OCI-LY7 (cell line): Measurements from ENCODE around the gene ALK. TPM values are rescaled to one million over a fixed set of nuclear protein-coding genes. Genes with fewer than 3 reads are reported as not detected.

ENCODE experiments used
- BruUV-seq: library from RNA; stranded (reverse); fragments of 400-500 nt; replicated peaks from 2 replicates; lab custom pipeline; 2021; lab: Mats Ljungman, UMichigan
- CTCF ChIA-PET: fragments of 300-600 bp; sonication (Branson Sonifier 250); formaldehyde crosslinking; loops from one replicate; lab custom pipeline; 2022; ENCODE audit warnings: antibody characterized with exemption; ENCODE audit not compliant: unreplicated experiment; lab: Charles Lee
- POLR2A ChIA-PET: fragments of 300-600 bp; sonication (Branson Sonifier 250); formaldehyde crosslinking; loops from one replicate; lab custom pipeline; 2022; ENCODE audit warnings: antibody characterized with exemption; lab: Charles Lee
- DNase-seq: peaks from one replicate; pipeline ENCODE4 v3.0.0-alpha.2; 2015; ENCODE audit warnings: low spot score
- H2AFZ ChIP-seq: fragments of 200-600 bp; sonication (generic), shearing (Covaris generic); 2 replicates; pipeline ENCODE4 v1.6.1; 2014; ENCODE audit warnings: mild to moderate bottlenecking, antibody characterized with exemption, low read length, moderate library complexity
- H3K27ac ChIP-seq: fragments of 200-600 bp; sonication (generic); 2 replicates; pipeline ENCODE4 v1.5.1; 2014; ENCODE audit warnings: mixed run types, low read depth, mild to moderate bottlenecking, moderate library complexity, low read length, inconsistent platforms; ENCODE audit not compliant: poor library complexity, severe bottlenecking
- H3K36me3 ChIP-seq: fragments of 200-600 bp; sonication (generic); 2 replicates; pipeline ENCODE4 v1.6.1; 2014; ENCODE audit warnings: mild to moderate bottlenecking, antibody characterized with exemption, low read length, moderate library complexity, mixed read lengths; ENCODE audit not compliant: insufficient read depth
- H3K4me1 ChIP-seq: fragments of 200-600 bp; sonication (generic); 2 replicates; pipeline ENCODE4 v1.5.1; 2014; ENCODE audit warnings: mild to moderate bottlenecking, low read length; ENCODE audit not compliant: insufficient read depth, poor library complexity, severe bottlenecking
- H3K4me2 ChIP-seq: fragments of 200-600 bp; sonication (generic); 2 replicates; pipeline ENCODE4 v1.6.1; 2014; ENCODE audit warnings: mild to moderate bottlenecking, low read length
- H3K4me3 ChIP-seq: fragments of 200-600 bp; sonication (generic); 2 replicates; pipeline ENCODE4 v1.5.1; 2014; ENCODE audit warnings: mild to moderate bottlenecking, low read depth, low read length; ENCODE audit not compliant: poor library complexity, severe bottlenecking
- H3K79me2 ChIP-seq: fragments of 200-600 bp; sonication (generic); 2 replicates; pipeline ENCODE4 v1.6.1; 2016; ENCODE audit warnings: low read depth, mild to moderate bottlenecking, low read length, moderate library complexity, mixed read lengths; ENCODE audit not compliant: insufficient read depth
- H3K9me2 ChIP-seq: fragments of 200-600 bp; sonication (generic); 2 replicates; pipeline ENCODE4 v1.6.1; 2016; ENCODE audit warnings: mild to moderate bottlenecking, low read length, mixed read lengths; ENCODE audit not compliant: insufficient read depth
- H3K9me3 ChIP-seq: fragments of 200-600 bp; sonication (generic); 2 replicates; pipeline ENCODE4 v1.6.1; 2014; ENCODE audit warnings: mild to moderate bottlenecking, mixed run types, low read length, mixed read lengths
- H4K20me1 ChIP-seq: fragments of 200-600 bp; sonication (generic); 2 replicates; pipeline ENCODE4 v1.6.1; 2014; ENCODE audit warnings: mild to moderate bottlenecking, antibody characterized with exemption, low read length, moderate library complexity, mixed read lengths; ENCODE audit not compliant: insufficient read depth
- CTCF ChIP-seq: fragments of 200-600 bp; sonication (generic); conservative IDR thresholded peaks from 2 replicates; pipeline ENCODE4 v1.5.1; 2014; ENCODE audit warnings: mild to moderate bottlenecking, antibody characterized with exemption, low read length, moderate library complexity, mixed read lengths
- EZH2phosphoT487 ChIP-seq: fragments of 200-600 bp; sonication (generic); IDR thresholded peaks from 2 replicates; pipeline ENCODE4 v1.6.1; 2018; ENCODE audit warnings: low read depth, borderline replicate concordance, mild to moderate bottlenecking, mixed run types, antibody characterized with exemption, low read length, moderate library complexity, mixed read lengths
- intact Hi-C: fragments of 100-400 bp; cut with micrococcal nuclease; formaldehyde crosslinking; loops from one replicate; pipeline ENCODE4 v1.10.0; 2022; ENCODE audit not compliant: unreplicated experiment
- total RNA-seq, 2 experiments: library from RNA; depleted of rRNA in 1 of 2; stranded (reverse); fragments of >200 nt in 1 of 2; shearing (Covaris generic) in 1 of 2; gene quantifications; 2 replicates each; pipeline ENCODE4 v1.2.3, GENCODE V29; 2014 to 2022

Gene ALK
- total RNA-seq, 2 experiments from 2014 or later: 0.09 TPM; not detected in 1

- H3K4me3 ChIP-seq: no peak overlapping the region
- no peak for TF ChIP-seq EZH2phosphoT487
- no peak for TF ChIP-seq CTCF
- ChIA-PET CTCF (no interaction called here), POLR2A (no interaction called here)
- H3K9me2 ChIP-seq: no peaks in the 10 kb centered on the region
- no peaks in the 10 kb centered on the region for H4K20me1 ChIP-seq
- no peak overlapping the region for H2AFZ ChIP-seq
- no peaks in the 10 kb centered on the region for H3K4me1 ChIP-seq
- DNase-seq: no peak
- H3K9me3 ChIP-seq: no peaks in the 10 kb centered on the region
- intact Hi-C loops: no loop called here
- H3K4me2 ChIP-seq: no peak overlapping the region
- no TSS peak for BruUV-seq
- H3K79me2 ChIP-seq: no peaks in the 10 kb centered on the region
- no peak overlapping the region for H3K27ac ChIP-seq
- no peaks in the 10 kb centered on the region for H3K36me3 ChIP-seq
Measured at GRCh38 chr2:29726976-29727375, 194.4 kb downstream of the ALK start.

DNA sequence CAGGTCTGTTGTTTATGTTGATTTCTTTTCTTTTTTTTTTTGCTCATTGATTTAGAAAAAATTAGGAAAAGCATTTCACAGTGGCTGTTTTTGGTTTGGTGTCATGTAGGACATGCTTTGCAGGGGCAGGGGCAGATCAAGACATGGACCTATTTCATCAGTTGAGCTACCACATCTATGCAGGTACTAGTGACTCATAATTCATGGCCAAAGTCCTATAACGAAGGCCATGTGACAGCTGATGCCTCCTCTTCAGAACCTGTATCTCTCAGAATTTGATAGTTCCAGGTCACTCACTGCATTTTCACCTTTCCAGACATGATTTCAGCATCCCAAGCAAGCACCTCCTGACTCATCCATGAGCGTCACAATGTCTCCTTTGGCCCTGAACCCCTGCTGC is 195.8 kb downstream of the ALK start:
- ChIA-PET POLR2A (no interaction called here), CTCF (no interaction called here)
- DNase-seq: no peak
- intact Hi-C loops: no loop called here
- Histone ChIP-seq H3K27ac (no peak overlapping the region), H3K9me3 (no peaks in the 10 kb centered on the region), H3K4me1 (no peaks in the 10 kb centered on the region), H3K36me3 (no peaks in the 10 kb centered on the region), H3K79me2 (no peaks in the 10 kb centered on the region), H3K4me3 (no peak overlapping the region), H3K4me2 (no peak overlapping the region), H3K9me2 (no peaks in the 10 kb centered on the region), H4K20me1 (no peaks in the 10 kb centered on the region), H2AFZ (no peak overlapping the region)
- TF ChIP-seq EZH2phosphoT487 (no peak), CTCF (no peak)
- BruUV-seq: no TSS peak

- Histone ChIP-seq H3K4me2 (no peak overlapping the region), H3K4me3 (no peak overlapping the region), H4K20me1 (no peaks in the 10 kb centered on the region), H3K36me3 (no peaks in the 10 kb centered on the region), H3K9me2 (no peaks in the 10 kb centered on the region), H3K79me2 (no peaks in the 10 kb centered on the region), H3K9me3 (no peaks in the 10 kb centered on the region), H3K4me1 (no peaks in the 10 kb centered on the region), H3K27ac (no peak overlapping the region), H2AFZ (no peak overlapping the region)
- TF ChIP-seq EZH2phosphoT487 (no peak), CTCF (no peak)
- ChIA-PET CTCF (no interaction called here), POLR2A (interaction anchor here (0.7 kb wide), 1 partner anchor 297 kb away, joined by 4 read pairs; no protein-coding TSS in a partner anchor)
- intact Hi-C loops: no loop called here
- BruUV-seq: no TSS peak
- DNase-seq: no peak
Measured at GRCh38 chr2:29724282-29724681, 197.1 kb downstream of the ALK start.
